K562 (cell line): ENCODE results near the gene ASZ1. TPM values are rescaled to one million over a fixed set of nuclear protein-coding genes. Genes with fewer than 3 reads are reported as not detected.

ENCODE experiments used
- ATAC-seq: fragments of 200-7000 bp; cut with Tn5 transposase; 3 replicates; pipeline ENCODE4 v1.9.1; 2020; ENCODE audit warnings: moderate library complexity
- BruUV-seq: library from RNA; stranded (reverse); fragments of 400-500 nt; replicated peaks from 2 replicates; lab custom pipeline; 2021; lab: Mats Ljungman, UMichigan
- CTCF ChIA-PET: fragments of 300-600 bp; formaldehyde crosslinking; extraction: SDS; loops from one replicate; lab custom pipeline; 2021; ENCODE audit warnings: low intra/inter-chr PET ratio; lab: Yijun Ruan, JAX
- POLR2A ChIA-PET: fragments of 300-600, 350-650 bp; sonication (Branson Sonifier 250); formaldehyde crosslinking; extraction: SDS; loops from one replicate; lab custom pipeline; 2021; ENCODE audit warnings: antibody characterized with exemption, inconsistent platforms; lab: Yijun Ruan, JAX
- DNase-seq, 4 experiments: peaks; one replicate each; pipeline versions ENCODE4 v3.0.0 to v3.0.0-alpha.2; 2011 to 2018; ENCODE audit warnings: low spot score in 3 of 4, mixed read lengths in 3 of 4; ENCODE audit errors: extremely low read depth in 1 of 4
- FAIRE-seq: peaks from 2 replicates; lab custom pipeline; 2011; peaks lifted over from hg19 to GRCh38; lab: Jason Lieb, UNC
- H2AFZ ChIP-seq: 2 replicates; pipeline ENCODE4 v1.6.0; 2011; ENCODE audit warnings: low read depth, low read length, control low read depth, inconsistent platforms
- H3K27ac ChIP-seq: fragments of 200-600 bp; 3 replicates; pipeline ENCODE4 v1.8.0; 2011; ENCODE audit warnings: low read depth, mild to moderate bottlenecking, control low read depth, inconsistent platforms, low read length, moderate library complexity, mixed read lengths; ENCODE audit errors: extremely low read depth
- H3K27me3 ChIP-seq, 2 experiments: fragments of 300-600 bp in 1 of 2; 2 replicates in 1 of 2; 3 replicates in 1 of 2; pipeline versions ENCODE4 v1.6.0 to v1.8.0; 2011; ENCODE audit warnings: inconsistent platforms in 2 of 2, low read length in 2 of 2, mild to moderate bottlenecking in 1 of 2, mixed read lengths in 1 of 2, moderate library complexity in 1 of 2; ENCODE audit not compliant: control insufficient read depth in 2 of 2, insufficient read depth in 2 of 2
- H3K36me3 ChIP-seq: fragments of 300-600 bp; 3 replicates; pipeline ENCODE4 v1.8.0; 2011; ENCODE audit warnings: mild to moderate bottlenecking, low read length, inconsistent platforms; ENCODE audit not compliant: control insufficient read depth, insufficient read depth
- H3K4me1 ChIP-seq, 2 experiments: fragments of 200-600 bp in 1 of 2; replicated peaks in 1 of 2; 2 replicates in 1 of 2; 3 replicates in 1 of 2; pipeline versions ENCODE4 v1.5.1 to v1.8.0; 2011; ENCODE audit warnings: inconsistent platforms in 2 of 2, low read length in 2 of 2, mild to moderate bottlenecking in 1 of 2, mixed read lengths in 1 of 2, moderate library complexity in 1 of 2; ENCODE audit not compliant: control insufficient read depth in 2 of 2, insufficient read depth in 2 of 2
- H3K4me2 ChIP-seq: 2 replicates; pipeline ENCODE4 v1.6.1; 2011; ENCODE audit warnings: low read length, control low read depth, inconsistent platforms, mixed read lengths; ENCODE audit not compliant: insufficient read depth
- H3K4me3 ChIP-seq: fragments of 200-600 bp; sonication (generic), shearing (Covaris generic); 2 replicates; pipeline ENCODE4 v1.5.1; 2016; ENCODE audit warnings: control low read depth, inconsistent platforms
- H3K79me2 ChIP-seq: fragments of 200-600 bp; 3 replicates; pipeline ENCODE4 v1.8.0; 2011; ENCODE audit warnings: low read length, inconsistent platforms; ENCODE audit not compliant: control insufficient read depth, insufficient read depth
- H3K9ac ChIP-seq, 2 experiments: 2 replicates each; pipeline versions ENCODE4 v1.6.0 to v1.6.1; 2011; ENCODE audit warnings: low read depth in 2 of 2, low read length in 2 of 2, control low read depth in 1 of 2, inconsistent platforms in 1 of 2, mild to moderate bottlenecking in 1 of 2, mixed read lengths in 1 of 2; ENCODE audit not compliant: insufficient read depth in 1 of 2
- H3K9me1 ChIP-seq: one replicate; pipeline ENCODE4 v1.6.0; 2011; ENCODE audit warnings: inconsistent platforms, mild to moderate bottlenecking, low read length, moderate library complexity; ENCODE audit not compliant: control insufficient read depth, insufficient read depth
- H3K9me3 ChIP-seq: replicated peaks from 2 replicates; pipeline ENCODE4 v1.5.1; 2011; ENCODE audit warnings: low read depth, low read length, inconsistent platforms; ENCODE audit not compliant: control insufficient read depth, insufficient read depth
- H4K20me1 ChIP-seq: replicated peaks from 2 replicates; pipeline ENCODE4 v1.6.1; 2011; ENCODE audit warnings: low read length, inconsistent platforms, mixed read lengths; ENCODE audit not compliant: control insufficient read depth, insufficient read depth
- ARID2 ChIP-seq: fragments of 450-650 bp; IDR thresholded peaks from 2 replicates; pipeline ENCODE4 v1.6.1; 2017; ENCODE audit warnings: antibody characterized with exemption, mild to moderate bottlenecking
- CEBPG ChIP-seq, 3 experiments: fragments of 200-800 bp in 1 of 3; sonication (Bioruptor generic) in 1 of 3; sonication (generic) in 1 of 3; formaldehyde crosslinking in 1 of 3; IDR thresholded peaks in 2 of 3; conservative IDR thresholded peaks in 1 of 3; 2 replicates each; pipeline versions ENCODE4 v1.6.1 to v1.8.0; 2016 to 2022; ENCODE audit warnings: missing compliant biosample characterization in 2 of 3, missing genetic modification characterization in 2 of 3, mild to moderate bottlenecking in 1 of 3, missing genetic modification reagents in 1 of 3
- ELF2 ChIP-seq: fragments of 250-450 bp; sonication (Bioruptor Pico); IDR thresholded peaks from 2 replicates; pipeline ENCODE4 v1.5.0; 2021; ENCODE audit warnings: mild to moderate bottlenecking
- ERF ChIP-seq: fragments of 450-650 bp; formaldehyde crosslinking; IDR thresholded peaks from 2 replicates; pipeline ENCODE4 v1.4.0; 2020; ENCODE audit warnings: mild to moderate bottlenecking, mixed read lengths
- KLF13 ChIP-seq: fragments of 450-650 bp; IDR thresholded peaks from 2 replicates; pipeline ENCODE4 v1.6.1; 2016; ENCODE audit warnings: missing genetic modification characterization, low read depth, mild to moderate bottlenecking, missing compliant biosample characterization, moderate library complexity, borderline replicate concordance
- MECOM ChIP-seq: fragments of 250-450 bp; sonication (Bioruptor Pico); IDR thresholded peaks from 2 replicates; pipeline ENCODE4 v1.8.0; 2022; ENCODE audit warnings: inconsistent platforms
- ZNF239 ChIP-seq: fragments of 250-450 bp; sonication (Bioruptor Pico); IDR thresholded peaks from 2 replicates; pipeline ENCODE4 v1.4.0; 2020; ENCODE audit warnings: mild to moderate bottlenecking
- ZNF316 ChIP-seq: fragments of 450-650 bp; IDR thresholded peaks from 2 replicates; pipeline ENCODE4 v1.6.1; 2016
- ZNF41 ChIP-seq: fragments of 250-450 bp; sonication (Bioruptor Pico); conservative IDR thresholded peaks from 2 replicates; pipeline ENCODE4 v1.4.0; 2020; ENCODE audit warnings: mild to moderate bottlenecking
- WGBS: fragments of 100-300 bp; shearing (Covaris generic); methylation state at CpG from one replicate; pipeline ENCODE4 v1.1.6; 2016; ENCODE audit warnings: low coverage, mixed read lengths; ENCODE audit not compliant: insufficient coverage; ENCODE audit errors: missing lambda C conversion rate; 5-methylcytosine and 5-hydroxymethylcytosine counted together
- in situ Hi-C: fragments of 300-500 bp; cut with MboI; formaldehyde crosslinking; loops from 4 replicates; pipeline ENCODE4 v1.15.0; 2018; ENCODE audit warnings: inconsistent platforms, mixed read lengths
- intact Hi-C: fragments of 100-400 bp; cut with micrococcal nuclease; formaldehyde crosslinking; loops from 2 replicates; pipeline ENCODE4 v1.14.2; 2022
- polyA plus RNA-seq, 8 experiments: library from polyadenylated mRNA; depleted of rRNA in 4 of 8; stranded (reverse) in 5 of 8; unstranded in 3 of 8; fragments of >200 nt; fragmentation: Nextera tagmentation in 2 of 8; fragmentation: Illumina TruSeq in 1 of 8; extraction: Ambion mirVana in 2 of 8; extraction: Trizol in 1 of 8; gene quantifications; 2 replicates each; pipeline versions ENCODE4 v1.2.1 to v1.2.3, GENCODE V29; 2011 to 2014; ENCODE audit warnings: inconsistent platforms in 1 of 8, missing spikeins in 1 of 8
- total RNA-seq, 7 experiments: library from RNA; depleted of rRNA in 6 of 7; stranded (reverse); fragments of >200 nt in 6 of 7; fragmentation: Illumina TruSeq in 2 of 7; extraction: Trizol in 2 of 7; gene quantifications; 2 replicates each; pipeline versions ENCODE4 v1.2.1 to v1.2.3, GENCODE V29; 2011 to 2021; ENCODE audit warnings: low replicate concordance in 1 of 7
- TF ChIP-seq, protein P1 (sequence below): sonication (generic); formaldehyde crosslinking; IDR thresholded peaks from 2 replicates; pipeline ENCODE4 v1.4.0; 2020; ENCODE audit warnings: mild to moderate bottlenecking, missing genetic modification reagents
- TF ChIP-seq, protein P2 (sequence below), 2 experiments: fragments of 450-650 bp in 1 of 2; sonication (generic) in 1 of 2; formaldehyde crosslinking in 1 of 2; IDR thresholded peaks in 1 of 2; conservative IDR thresholded peaks in 1 of 2; 2 replicates each; pipeline versions ENCODE4 v1.6.1 to v1.8.1; 2016 to 2023; ENCODE audit warnings: mild to moderate bottlenecking in 2 of 2, moderate library complexity in 2 of 2, inconsistent platforms in 1 of 2, missing genetic modification reagents in 1 of 2
- TF ChIP-seq, protein P3 (sequence below): fragments of 250-450 bp; sonication (Bioruptor Pico); IDR thresholded peaks from 2 replicates; pipeline ENCODE4 v1.4.0; 2020

Gene ASZ1
- total and polyA plus RNA-seq, 9 of the 15 experiments (the other 6 are each of a cell fraction or from before 2014, with no cell fraction given) = not detected

DNA sequence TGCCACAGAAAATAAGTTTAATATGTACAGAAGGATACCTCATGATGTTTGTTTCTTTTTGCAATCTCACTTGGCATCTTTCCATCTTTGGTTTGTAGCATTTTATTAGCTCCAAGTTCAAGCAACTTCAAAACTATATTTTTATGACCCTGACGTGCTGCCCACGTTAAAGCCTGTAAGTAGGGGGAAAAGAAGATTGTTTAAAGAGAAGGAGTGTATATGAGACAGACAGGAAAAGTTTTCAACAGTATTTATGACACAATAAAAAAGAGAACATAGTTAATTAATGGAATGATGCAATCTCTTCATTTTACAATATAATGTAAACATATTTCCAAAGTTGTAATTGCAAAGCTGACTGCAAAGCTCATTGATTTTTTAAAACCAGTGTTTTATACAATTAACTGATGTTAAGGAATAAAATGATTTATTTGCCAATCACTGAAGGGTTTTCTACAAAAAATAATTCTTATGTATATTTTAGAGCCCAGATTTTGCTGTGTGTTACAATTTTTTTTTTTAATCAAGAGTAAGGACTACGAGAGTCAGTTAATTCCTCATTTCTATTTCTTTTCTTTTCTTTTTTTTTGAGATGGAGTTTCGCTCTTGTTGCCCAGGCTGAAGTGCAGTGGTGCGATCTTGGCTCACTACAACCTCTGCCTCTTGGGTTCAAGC, 42.5 kb downstream of the ASZ1 start:
- H3K9ac ChIP-seq = no peak overlapping the region
- WGBS = 2% methylated on average over 5 of the region's 5 CpGs
- ChIA-PET POLR2A (interaction anchor here (0.6 kb wide), 1 partner anchor 17 kb away, joined by 3 read pairs; no protein-coding TSS in a partner anchor), CTCF (interaction anchor here (0.6 to 0.7 kb wide), 3 partner anchors 796 to 1775 kb away, joined by 3 read pairs; no protein-coding TSS in a partner anchor)
- ATAC-seq (no peak), FAIRE-seq (no peak), DNase-seq (no peak)
- H3K4me1 ChIP-seq = no peaks in the 10 kb centered on the region
- no peaks in the 10 kb centered on the region for H3K79me2 ChIP-seq
- no peaks in the 10 kb centered on the region for H4K20me1 ChIP-seq
- in situ Hi-C loops (no loop called here), intact Hi-C loops (loop anchor here (2.0 to 5.0 kb wide), 3 partner anchors 172 to 454 kb away; no protein-coding TSS in a partner anchor)
- H3K36me3 ChIP-seq = no peaks in the 10 kb centered on the region
- H3K9me3 ChIP-seq = no peaks in the 10 kb centered on the region
- no TSS peak for BruUV-seq
- no peak overlapping the region for H3K27ac ChIP-seq
- H3K4me2 ChIP-seq = no peak overlapping the region
- H3K4me3 ChIP-seq = no peak overlapping the region
- no peak overlapping the region for H2AFZ ChIP-seq
- H3K27me3 ChIP-seq = no peaks in the 10 kb centered on the region
- no peaks in the 10 kb centered on the region for H3K9me1 ChIP-seq
- TF ChIP-seq KLF13 (tag) (no peak), ZNF316 (peak; percentile 60), ZNF239 (CRISPR knock-in tag) (no peak), ERF (CRISPR knock-in tag) (no peak), MECOM (no peak), ELF2 (CRISPR knock-in tag) (no peak), CEBPG (CRISPR knock-in tag; IDR thresholded peaks at IDR 0.05) (no peak), CEBPG (tag; conservative IDR thresholded peaks at IDR 0.05 in 1 of 2, IDR thresholded peaks at IDR 0.05 in 1 of 2) (peak; percentile 53 to 82; a peak in 3 of 4 replicates), ARID2 (no peak), ZNF41 (CRISPR knock-in tag) (no peak)
- TF ChIP-seq, protein P1, sequence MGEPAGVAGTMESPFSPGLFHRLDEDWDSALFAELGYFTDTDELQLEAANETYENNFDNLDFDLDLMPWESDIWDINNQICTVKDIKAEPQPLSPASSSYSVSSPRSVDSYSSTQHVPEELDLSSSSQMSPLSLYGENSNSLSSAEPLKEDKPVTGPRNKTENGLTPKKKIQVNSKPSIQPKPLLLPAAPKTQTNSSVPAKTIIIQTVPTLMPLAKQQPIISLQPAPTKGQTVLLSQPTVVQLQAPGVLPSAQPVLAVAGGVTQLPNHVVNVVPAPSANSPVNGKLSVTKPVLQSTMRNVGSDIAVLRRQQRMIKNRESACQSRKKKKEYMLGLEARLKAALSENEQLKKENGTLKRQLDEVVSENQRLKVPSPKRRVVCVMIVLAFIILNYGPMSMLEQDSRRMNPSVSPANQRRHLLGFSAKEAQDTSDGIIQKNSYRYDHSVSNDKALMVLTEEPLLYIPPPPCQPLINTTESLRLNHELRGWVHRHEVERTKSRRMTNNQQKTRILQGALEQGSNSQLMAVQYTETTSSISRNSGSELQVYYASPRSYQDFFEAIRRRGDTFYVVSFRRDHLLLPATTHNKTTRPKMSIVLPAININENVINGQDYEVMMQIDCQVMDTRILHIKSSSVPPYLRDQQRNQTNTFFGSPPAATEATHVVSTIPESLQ = no peak
- TF ChIP-seq, protein P2, sequence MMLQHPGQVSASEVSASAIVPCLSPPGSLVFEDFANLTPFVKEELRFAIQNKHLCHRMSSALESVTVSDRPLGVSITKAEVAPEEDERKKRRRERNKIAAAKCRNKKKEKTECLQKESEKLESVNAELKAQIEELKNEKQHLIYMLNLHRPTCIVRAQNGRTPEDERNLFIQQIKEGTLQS (IDR thresholded peaks at IDR 0.05) = peak; percentile 57; the same call in 1 of the 2 replicates
- TF ChIP-seq, protein P2 (CRISPR knock-in tag; conservative IDR thresholded peaks at IDR 0.05) = no peak
- TF ChIP-seq, protein P3, sequence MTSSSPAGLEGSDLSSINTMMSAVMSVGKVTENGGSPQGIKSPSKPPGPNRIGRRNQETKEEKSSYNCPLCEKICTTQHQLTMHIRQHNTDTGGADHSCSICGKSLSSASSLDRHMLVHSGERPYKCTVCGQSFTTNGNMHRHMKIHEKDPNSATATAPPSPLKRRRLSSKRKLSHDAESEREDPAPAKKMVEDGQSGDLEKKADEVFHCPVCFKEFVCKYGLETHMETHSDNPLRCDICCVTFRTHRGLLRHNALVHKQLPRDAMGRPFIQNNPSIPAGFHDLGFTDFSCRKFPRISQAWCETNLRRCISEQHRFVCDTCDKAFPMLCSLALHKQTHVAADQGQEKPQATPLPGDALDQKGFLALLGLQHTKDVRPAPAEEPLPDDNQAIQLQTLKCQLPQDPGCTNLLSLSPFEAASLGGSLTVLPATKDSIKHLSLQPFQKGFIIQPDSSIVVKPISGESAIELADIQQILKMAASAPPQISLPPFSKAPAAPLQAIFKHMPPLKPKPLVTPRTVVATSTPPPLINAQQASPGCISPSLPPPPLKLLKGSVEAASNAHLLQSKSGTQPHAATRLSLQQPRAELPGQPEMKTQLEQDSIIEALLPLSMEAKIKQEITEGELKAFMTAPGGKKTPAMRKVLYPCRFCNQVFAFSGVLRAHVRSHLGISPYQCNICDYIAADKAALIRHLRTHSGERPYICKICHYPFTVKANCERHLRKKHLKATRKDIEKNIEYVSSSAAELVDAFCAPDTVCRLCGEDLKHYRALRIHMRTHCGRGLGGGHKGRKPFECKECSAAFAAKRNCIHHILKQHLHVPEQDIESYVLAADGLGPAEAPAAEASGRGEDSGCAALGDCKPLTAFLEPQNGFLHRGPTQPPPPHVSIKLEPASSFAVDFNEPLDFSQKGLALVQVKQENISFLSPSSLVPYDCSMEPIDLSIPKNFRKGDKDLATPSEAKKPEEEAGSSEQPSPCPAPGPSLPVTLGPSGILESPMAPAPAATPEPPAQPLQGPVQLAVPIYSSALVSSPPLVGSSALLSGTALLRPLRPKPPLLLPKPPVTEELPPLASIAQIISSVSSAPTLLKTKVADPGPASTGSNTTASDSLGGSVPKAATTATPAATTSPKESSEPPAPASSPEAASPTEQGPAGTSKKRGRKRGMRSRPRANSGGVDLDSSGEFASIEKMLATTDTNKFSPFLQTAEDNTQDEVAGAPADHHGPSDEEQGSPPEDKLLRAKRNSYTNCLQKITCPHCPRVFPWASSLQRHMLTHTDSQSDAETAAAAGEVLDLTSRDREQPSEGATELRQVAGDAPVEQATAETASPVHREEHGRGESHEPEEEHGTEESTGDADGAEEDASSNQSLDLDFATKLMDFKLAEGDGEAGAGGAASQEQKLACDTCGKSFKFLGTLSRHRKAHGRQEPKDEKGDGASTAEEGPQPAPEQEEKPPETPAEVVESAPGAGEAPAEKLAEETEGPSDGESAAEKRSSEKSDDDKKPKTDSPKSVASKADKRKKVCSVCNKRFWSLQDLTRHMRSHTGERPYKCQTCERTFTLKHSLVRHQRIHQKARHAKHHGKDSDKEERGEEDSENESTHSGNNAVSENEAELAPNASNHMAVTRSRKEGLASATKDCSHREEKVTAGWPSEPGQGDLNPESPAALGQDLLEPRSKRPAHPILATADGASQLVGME (CRISPR knock-in tag) = no peak
